ENCODE data around the gene HOMER3.
"Not testable (repeated sequence)": the region's sequence is repeated elsewhere in the genome, so short reads cannot be mapped to it uniquely, and the experiment has no call there.

The HOMER3 gene

GRCh38 chr19:18908917-18909619 is 31.9 kb downstream of the HOMER3 start:
- DNase-seq (ENCODE audit: low spot score): no peak
- Histone ChIP-seq H3K4me3 (no peak overlapping the region), H3K27ac (no peak overlapping the region)
- TF ChIP-seq CTCF (IDR thresholded peaks at IDR 0.05): no peak

- Histone ChIP-seq H3K4me3 (no peak overlapping the region), H3K27ac (no peak overlapping the region)
- TF ChIP-seq CTCF (IDR thresholded peaks at IDR 0.05): no peak
- DNase-seq (ENCODE audit: low spot score): no peak
Measured at GRCh38 chr19:18906605-18907519, 34.2 kb downstream of the HOMER3 start.

DNA sequence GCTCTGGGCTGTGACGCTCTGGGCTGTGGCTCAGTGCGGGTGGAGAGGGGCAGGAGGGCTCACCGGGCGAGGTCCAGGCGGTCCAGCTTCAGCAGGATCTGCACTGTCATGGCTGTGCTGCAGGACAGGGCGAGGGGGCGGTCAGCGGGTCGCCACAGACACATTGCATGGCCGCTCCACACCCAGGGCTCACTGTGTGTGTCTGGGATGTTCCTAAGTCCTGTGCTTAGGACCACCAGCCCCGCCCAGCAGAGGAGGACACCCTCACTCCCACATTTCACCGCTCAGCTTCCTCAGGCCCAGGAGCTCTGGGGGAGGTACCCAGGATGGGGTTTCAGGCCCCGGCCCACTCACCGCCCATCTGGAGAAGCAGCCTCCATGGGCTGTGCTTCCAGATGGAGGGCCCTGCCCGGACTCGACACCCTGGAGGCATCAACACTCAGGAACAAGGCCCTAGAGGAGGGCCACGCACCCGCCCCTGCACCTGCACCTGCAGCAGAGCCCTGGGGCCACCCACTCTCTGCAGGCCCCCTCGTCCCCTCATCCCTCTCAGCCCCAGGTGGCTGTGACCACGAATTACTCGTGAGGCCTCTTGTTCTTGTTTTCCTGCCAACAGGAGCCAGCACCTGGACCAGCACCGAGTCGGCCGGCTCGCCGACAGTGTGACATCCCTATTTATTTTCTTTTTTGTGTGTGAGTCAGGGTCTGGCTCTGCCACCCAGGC is 35.3 kb downstream of the HOMER3 start:
- TF ChIP-seq CTCF (IDR thresholded peaks at IDR 0.05): no peak
- no peak for DNase-seq (ENCODE audit: low spot score)
- Histone ChIP-seq H3K27ac (no peak overlapping the region), H3K4me3 (no peak overlapping the region)

- Histone ChIP-seq H3K4me3 (no peak overlapping the region), H3K27ac (no peak overlapping the region)
- DNase-seq (ENCODE audit: low spot score): no peak
- no peak for TF ChIP-seq CTCF (IDR thresholded peaks at IDR 0.05)
Measured at GRCh38 chr19:18905058-18905456, 36.0 kb downstream of the HOMER3 start.

GRCh38 chr19:18904334-18905057 is 36.5 kb downstream of the HOMER3 start:
- DNase-seq (ENCODE audit: low spot score): no peak
- no peak for TF ChIP-seq CTCF (IDR thresholded peaks at IDR 0.05)
- no peak overlapping the region for H3K27ac ChIP-seq
- H3K4me3 ChIP-seq: no peak overlapping the region

DNA sequence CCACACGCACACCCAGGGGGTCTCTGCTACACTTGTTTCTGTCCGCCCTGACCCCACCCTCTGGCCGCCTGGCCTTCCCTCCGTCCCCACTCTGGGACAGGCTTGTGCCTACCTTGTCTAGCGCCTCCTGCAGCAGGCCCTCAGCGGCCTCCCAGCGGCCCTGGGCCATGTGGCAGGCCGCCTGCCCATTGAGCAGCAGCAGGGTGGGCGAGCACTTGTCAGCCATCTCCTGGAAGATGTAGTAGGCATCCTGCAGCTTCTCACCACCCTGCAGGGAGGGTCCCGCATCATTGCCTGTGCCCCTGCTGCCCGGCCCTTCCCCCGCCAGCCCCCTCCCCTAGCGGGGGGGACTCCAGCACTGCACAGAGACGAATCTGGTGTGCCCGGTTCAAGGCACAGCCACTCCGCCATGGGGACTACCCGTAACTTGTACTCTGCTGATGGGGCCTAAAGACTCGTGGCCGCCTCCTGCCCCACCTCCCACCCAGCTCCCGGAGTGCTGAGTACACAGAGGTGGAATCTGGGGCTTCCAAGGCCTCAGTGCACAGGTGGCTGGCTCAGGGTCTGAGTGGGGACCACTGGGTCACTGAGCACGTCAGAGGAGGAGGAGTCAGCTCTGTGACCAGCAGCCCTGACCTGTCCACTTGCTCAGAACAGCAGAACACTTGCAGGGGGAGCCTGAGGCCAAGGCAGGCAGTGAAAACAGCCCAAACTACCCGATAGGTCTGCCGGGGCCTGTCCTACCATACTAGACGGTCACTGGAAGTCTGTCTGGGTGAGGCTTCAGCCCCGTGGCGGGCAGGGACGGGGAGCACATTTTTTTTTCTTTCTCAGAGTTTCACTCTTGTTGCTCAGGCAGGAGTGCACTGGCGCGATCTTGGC is 37.6 kb downstream of the HOMER3 start:
- no peak overlapping the region for H3K4me3 ChIP-seq
- no peak overlapping the region for H3K27ac ChIP-seq
- no peak for DNase-seq (ENCODE audit: low spot score)
- TF ChIP-seq CTCF (IDR thresholded peaks at IDR 0.05): no peak

- H3K27ac ChIP-seq; H3K4me3 ChIP-seq; DNase-seq (ENCODE audit: low spot score): not testable (repeated sequence)
Measured at GRCh38 chr19:18902519-18902918, 38.5 kb downstream of the HOMER3 start.
